ENCODE measurements around the gene SLC4A4.

- no peak for TF ChIP-seq CTCF (IDR thresholded peaks at IDR 0.05; ENCODE audit: insufficient read depth, low read length, poor library complexity, severe bottlenecking)
- TF ChIP-seq EZH2phosphoT487 (conservative IDR thresholded peaks at IDR 0.05; ENCODE audit: low read length), result no peak
These were observed 78.3 kb downstream of the SLC4A4 start for GRCh38 chr4:71417150-71417549.
